Measurements from ENCODE around the gene IRF2BP2.

IRF2BP2 gene

DNA sequence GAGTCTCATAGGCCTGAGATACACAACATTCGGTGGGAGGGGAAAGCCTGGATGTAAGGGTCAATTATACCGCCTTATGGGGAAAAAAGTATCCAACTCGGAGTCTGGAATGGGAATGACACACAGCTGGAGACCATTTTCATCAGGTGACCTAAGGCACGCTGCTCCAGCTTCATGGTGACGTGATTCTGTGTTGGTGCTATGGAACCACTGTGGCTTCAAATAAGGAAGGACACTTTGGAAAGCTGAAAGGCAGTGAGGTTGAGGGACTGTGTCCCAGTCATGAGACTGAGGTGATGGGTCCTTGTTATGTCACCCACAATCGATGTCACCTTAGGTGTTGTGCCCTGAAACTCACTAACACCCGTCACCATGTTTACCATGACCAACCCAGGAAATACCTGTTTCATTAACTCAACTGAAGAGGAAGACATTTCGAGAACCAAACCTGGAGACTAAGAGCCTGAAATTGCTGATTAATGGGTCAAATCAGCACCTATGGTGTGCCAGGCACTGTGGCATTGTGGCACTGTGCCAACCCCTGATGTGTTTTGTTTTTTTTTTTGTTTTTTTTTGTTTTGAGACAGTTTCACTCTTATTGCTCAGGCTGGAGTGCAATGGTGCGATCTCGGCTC is 54.5 kb downstream of the IRF2BP2 start:
- DNase-seq: no peak

DNA sequence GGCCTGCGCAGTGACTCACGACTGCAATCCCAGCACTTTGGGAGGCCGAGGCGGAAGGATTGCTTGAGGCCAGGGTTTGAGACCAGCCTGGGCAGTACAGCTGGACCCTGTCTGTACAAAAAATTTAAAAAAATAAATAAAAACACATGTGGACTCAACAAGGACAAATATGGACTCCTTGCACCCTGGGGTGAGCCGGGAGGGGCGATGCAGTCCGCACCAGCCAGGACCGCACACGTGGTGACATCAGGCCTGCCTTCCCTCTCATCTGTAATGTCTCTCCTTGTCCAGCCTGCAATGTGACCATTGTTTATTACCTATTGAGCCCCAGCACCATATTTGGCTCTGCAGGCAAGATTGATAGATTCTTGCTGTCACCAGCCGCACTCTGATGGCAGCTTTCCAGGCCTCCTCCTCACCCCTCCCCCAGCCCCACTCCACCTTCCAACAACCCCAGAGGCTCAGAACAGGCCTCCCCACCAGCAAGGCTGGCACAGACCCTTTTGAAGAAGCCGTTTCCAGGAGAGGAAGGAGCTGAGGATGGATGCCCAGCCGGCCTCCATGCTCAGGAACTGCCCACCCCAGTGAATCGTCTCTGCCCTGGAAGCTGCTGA is 55.2 kb downstream of the IRF2BP2 start:
- DNase-seq: peak; percentile 27 to 59

Data from NCI-H446 (cell line).